Activated naive CD4-positive, alpha-beta T cell treated with anti-CD3 and anti-CD28 coated beads, Interleukin-2, amount 50 U/mL, for 24 hours (primary cell): ENCODE measurements around the gene RIMS4.

Source experiments
- H3K27ac Mint-ChIP-seq: one replicate; pipeline ENCODE4 v1.8.0; 2021; ENCODE audit warnings: mild to moderate bottlenecking, mixed read lengths
- H3K27me3 Mint-ChIP-seq: one replicate; pipeline ENCODE4 v1.8.0; 2021; ENCODE audit warnings: mixed read lengths
- H3K36me3 Mint-ChIP-seq: one replicate; pipeline ENCODE4 v1.8.0; 2021; ENCODE audit warnings: mixed read lengths
- H3K4me1 Mint-ChIP-seq: one replicate; pipeline ENCODE4 v1.8.0; 2021; ENCODE audit warnings: mixed read lengths
- H3K4me3 Mint-ChIP-seq: one replicate; pipeline ENCODE4 v1.8.0; 2021; ENCODE audit warnings: mild to moderate bottlenecking, mixed read lengths
- H3K9me3 Mint-ChIP-seq: one replicate; pipeline ENCODE4 v1.8.0; 2021; ENCODE audit warnings: mixed read lengths

Gene RIMS4

DNA sequence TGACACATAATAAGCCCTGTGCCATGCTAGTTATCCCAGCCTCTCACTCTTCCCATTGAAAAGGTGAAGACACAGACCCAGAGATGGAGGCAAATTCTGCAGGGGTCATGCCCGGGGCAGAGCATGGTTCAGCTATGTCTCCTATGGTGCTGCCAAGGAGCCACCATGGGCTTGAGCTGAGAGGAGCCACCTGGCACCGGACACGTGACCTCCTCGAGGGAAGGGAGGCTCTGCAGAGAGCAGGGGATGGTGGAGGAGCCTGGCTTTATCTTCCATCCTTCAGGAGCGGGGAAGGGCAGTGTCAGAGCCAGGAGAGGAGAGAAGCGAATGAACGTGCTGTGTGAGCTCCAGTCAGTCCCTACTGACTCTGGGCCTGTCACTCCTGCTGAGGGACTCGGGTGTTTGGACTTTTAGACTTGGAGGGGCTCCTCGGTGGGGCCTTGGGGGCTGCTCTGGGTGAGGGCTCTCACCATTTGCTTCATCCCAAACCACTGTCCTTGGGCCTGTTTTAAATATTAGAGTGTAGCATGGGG lies 106.3 kb downstream of the RIMS4 start:
- no peak overlapping the region for H3K4me3 Mint-ChIP-seq
- no peak overlapping the region for H3K27ac Mint-ChIP-seq
- no peaks in the 10 kb centered on the region for H3K27me3 Mint-ChIP-seq
- H3K9me3 Mint-ChIP-seq: no peaks in the 10 kb centered on the region
- no peaks in the 10 kb centered on the region for H3K4me1 Mint-ChIP-seq
- H3K36me3 Mint-ChIP-seq: no peaks in the 10 kb centered on the region

DNA sequence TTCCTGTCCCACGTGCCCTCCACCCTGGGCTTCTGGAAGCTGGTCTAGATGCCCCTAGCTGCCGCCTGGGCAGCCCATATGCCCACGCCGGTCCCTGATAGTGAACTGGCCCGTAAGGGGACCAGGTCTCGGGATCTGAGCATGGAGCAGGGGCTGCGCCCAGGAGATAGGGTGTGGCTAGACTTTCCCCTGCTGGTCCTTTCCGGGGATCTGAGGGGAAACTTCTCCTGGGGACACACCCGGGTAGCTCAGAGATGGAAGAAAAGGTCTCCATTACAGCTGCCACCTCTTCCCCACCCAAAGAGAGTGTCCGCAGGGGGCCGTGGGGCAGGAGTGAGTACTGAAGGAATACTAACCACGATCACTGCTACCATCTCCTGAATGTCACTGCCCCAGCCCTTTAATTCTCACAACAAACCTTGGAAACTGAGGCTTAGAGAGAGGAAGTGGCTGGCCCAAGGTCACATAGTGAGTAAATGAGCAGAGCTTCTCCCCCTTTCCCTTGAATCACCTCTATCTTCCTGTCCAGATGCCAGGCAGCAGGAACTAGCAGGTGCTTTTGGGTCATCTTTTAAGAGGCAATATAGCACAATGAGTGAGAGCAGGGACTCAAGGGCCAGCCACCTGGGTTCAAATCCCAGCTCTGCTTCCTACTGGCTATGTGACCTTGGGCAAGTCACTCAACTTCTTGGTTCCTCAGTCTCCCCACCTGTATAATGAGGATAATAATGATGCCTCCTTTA lies 107.0 kb downstream of the RIMS4 start:
- Mint-ChIP-seq H3K4me3 (no peak overlapping the region), H3K4me1 (no peaks in the 10 kb centered on the region), H3K36me3 (no peaks in the 10 kb centered on the region), H3K27me3 (no peaks in the 10 kb centered on the region), H3K9me3 (no peaks in the 10 kb centered on the region), H3K27ac (no peak overlapping the region)

DNA sequence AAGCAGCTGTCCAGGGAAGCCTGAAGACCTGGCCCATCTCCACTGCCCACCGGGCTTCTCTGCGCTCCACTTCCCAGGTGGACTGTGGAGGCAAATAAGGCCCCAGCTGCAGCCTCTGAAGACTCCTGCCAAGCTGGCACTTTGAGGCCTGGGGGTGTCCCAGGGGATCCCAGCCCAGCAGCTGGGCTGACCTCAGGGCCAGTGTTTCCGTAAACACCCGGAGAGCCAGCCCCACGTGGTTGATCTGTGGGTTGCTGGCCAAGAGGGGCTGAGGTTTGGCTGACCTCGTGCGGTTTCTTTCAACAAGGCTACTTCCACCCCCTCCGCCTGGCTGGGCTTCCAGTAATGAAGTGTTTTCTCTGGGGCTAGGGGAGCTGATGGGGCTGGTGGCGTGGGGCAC lies 107.6 kb downstream of the RIMS4 start:
- no peak overlapping the region for H3K4me3 Mint-ChIP-seq
- H3K27ac Mint-ChIP-seq: no peak overlapping the region
- H3K9me3 Mint-ChIP-seq: no peaks in the 10 kb centered on the region
- no peaks in the 10 kb centered on the region for H3K36me3 Mint-ChIP-seq
- H3K27me3 Mint-ChIP-seq: no peaks in the 10 kb centered on the region
- no peaks in the 10 kb centered on the region for H3K4me1 Mint-ChIP-seq

DNA sequence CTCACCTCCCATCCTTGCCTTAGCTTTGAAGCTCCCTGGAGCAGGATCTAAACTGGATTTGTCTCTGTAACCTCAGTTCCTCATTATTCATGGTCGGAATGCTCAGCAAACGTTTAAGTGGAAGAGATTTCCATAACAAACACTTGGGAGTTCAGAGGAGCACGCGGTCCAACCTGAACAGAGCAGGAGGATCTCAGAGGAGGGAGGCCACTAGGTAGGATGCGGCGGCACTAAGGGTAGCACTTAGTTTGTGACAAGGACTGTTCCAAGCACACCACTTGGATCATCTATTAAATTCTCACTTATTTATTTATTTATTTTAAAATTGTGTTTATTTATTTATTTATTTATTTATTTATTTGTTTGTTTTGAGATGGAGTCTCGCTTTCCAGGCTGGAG lies 108.5 kb downstream of the RIMS4 start:
- no peaks in the 10 kb centered on the region for H3K9me3 Mint-ChIP-seq
- H3K27ac Mint-ChIP-seq: no peak overlapping the region

More for the DNA sequence above, 108.5 kb downstream of the RIMS4 start:
- Mint-ChIP-seq H3K27me3 (no peaks in the 10 kb centered on the region), H3K4me1 (no peaks in the 10 kb centered on the region), H3K36me3 (no peaks in the 10 kb centered on the region), H3K4me3 (no peak overlapping the region)
